Endothelial cell (in vitro differentiated cells): ENCODE data around the gene VPS13D. TPM values are rescaled to one million over a fixed set of nuclear protein-coding genes. Genes with fewer than 3 reads are reported as not detected.

Source experiments
- DNase-seq: peaks from one replicate; pipeline ENCODE4 v3.0.0; 2021; ENCODE audit warnings: low spot score
- H3K27ac Mint-ChIP-seq: one replicate; pipeline ENCODE4 v1.8.0; 2021; ENCODE audit warnings: mixed read lengths, inconsistent platforms; ENCODE audit not compliant: unreplicated experiment
- H3K27me3 Mint-ChIP-seq: one replicate; pipeline ENCODE4 v1.8.0; 2021; ENCODE audit warnings: mild to moderate bottlenecking, moderate library complexity, mixed read lengths, inconsistent platforms; ENCODE audit not compliant: unreplicated experiment
- H3K36me3 Mint-ChIP-seq: one replicate; pipeline ENCODE4 v1.8.0; 2021; ENCODE audit warnings: mild to moderate bottlenecking, low read depth, mixed read lengths, inconsistent platforms; ENCODE audit not compliant: unreplicated experiment
- H3K4me1 Mint-ChIP-seq: one replicate; pipeline ENCODE4 v1.8.0; 2021; ENCODE audit warnings: mild to moderate bottlenecking, mixed read lengths, inconsistent platforms; ENCODE audit not compliant: unreplicated experiment
- H3K4me3 Mint-ChIP-seq: one replicate; pipeline ENCODE4 v1.8.0; 2021; ENCODE audit warnings: mild to moderate bottlenecking, mixed read lengths, inconsistent platforms; ENCODE audit not compliant: unreplicated experiment
- H3K9me3 Mint-ChIP-seq: one replicate; pipeline ENCODE4 v1.8.0; 2021; ENCODE audit warnings: mixed read lengths, inconsistent platforms; ENCODE audit not compliant: unreplicated experiment
- total RNA-seq: library from RNA; stranded (reverse); fragmentation: NEBNext Ultra II Directional; extraction: Animal tissue kit (Norgen Biotek cat#: 25700); gene quantifications from one replicate; pipeline ENCODE4 v1.2.1, GENCODE V29; 2021; ENCODE audit not compliant: unreplicated experiment
- TF ChIP-seq, protein P1 (sequence below): fragments of 200-600 bp; sonication (generic); IDR thresholded peaks from one replicate; pipeline ENCODE4 v1.5.0; 2021; ENCODE audit warnings: antibody characterized with exemption; ENCODE audit not compliant: unreplicated experiment

The VPS13D gene
- total RNA-seq, 1 donor from 2014 or later = 37.8 TPM

GRCh38 chr1:12201352-12202189 lies 28.3 kb upstream of the VPS13D start:
- TF ChIP-seq, protein P1, sequence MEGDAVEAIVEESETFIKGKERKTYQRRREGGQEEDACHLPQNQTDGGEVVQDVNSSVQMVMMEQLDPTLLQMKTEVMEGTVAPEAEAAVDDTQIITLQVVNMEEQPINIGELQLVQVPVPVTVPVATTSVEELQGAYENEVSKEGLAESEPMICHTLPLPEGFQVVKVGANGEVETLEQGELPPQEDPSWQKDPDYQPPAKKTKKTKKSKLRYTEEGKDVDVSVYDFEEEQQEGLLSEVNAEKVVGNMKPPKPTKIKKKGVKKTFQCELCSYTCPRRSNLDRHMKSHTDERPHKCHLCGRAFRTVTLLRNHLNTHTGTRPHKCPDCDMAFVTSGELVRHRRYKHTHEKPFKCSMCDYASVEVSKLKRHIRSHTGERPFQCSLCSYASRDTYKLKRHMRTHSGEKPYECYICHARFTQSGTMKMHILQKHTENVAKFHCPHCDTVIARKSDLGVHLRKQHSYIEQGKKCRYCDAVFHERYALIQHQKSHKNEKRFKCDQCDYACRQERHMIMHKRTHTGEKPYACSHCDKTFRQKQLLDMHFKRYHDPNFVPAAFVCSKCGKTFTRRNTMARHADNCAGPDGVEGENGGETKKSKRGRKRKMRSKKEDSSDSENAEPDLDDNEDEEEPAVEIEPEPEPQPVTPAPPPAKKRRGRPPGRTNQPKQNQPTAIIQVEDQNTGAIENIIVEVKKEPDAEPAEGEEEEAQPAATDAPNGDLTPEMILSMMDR = no peak
- Mint-ChIP-seq H3K27me3 (peaks cover 5% of the 10 kb centered on the region), H3K4me3 (no peak overlapping the region), H3K4me1 (no peaks in the 10 kb centered on the region), H3K36me3 (peaks cover 25% of the 10 kb centered on the region), H3K27ac (no peak overlapping the region), H3K9me3 (no peaks in the 10 kb centered on the region)
- no peak for DNase-seq

DNA sequence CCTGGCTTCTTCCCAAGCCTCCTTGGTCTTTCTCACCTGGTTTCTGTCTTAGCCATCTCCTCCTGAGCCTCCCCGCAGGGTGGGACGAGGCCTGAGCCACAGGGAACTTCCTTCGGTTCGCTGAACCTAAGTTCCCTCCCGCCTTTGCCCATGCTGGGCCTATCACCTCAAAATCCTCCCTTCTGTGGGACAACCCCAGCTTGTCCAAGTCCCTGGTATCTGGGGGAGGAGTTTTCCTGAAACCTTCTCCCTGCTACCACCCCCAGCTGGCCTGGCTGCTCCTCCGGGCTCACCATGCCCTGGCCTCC lies 27.7 kb upstream of the VPS13D start:
- no peak overlapping the region for H3K27ac Mint-ChIP-seq
- H3K9me3 Mint-ChIP-seq = no peaks in the 10 kb centered on the region
- peaks cover 25% of the 10 kb centered on the region for H3K36me3 Mint-ChIP-seq
- H3K4me3 Mint-ChIP-seq = peak overlapping the region; percentile 60
- TF ChIP-seq, protein P1 = no peak
- peaks cover 5% of the 10 kb centered on the region for H3K27me3 Mint-ChIP-seq
- no peak for DNase-seq
- no peaks in the 10 kb centered on the region for H3K4me1 Mint-ChIP-seq

GRCh38 chr1:12202577-12202976 lies 27.3 kb upstream of the VPS13D start:
- DNase-seq = no peak
- Mint-ChIP-seq H3K36me3 (peaks cover 25% of the 10 kb centered on the region), H3K4me1 (no peaks in the 10 kb centered on the region), H3K4me3 (peak overlapping the region; percentile 60), H3K9me3 (no peaks in the 10 kb centered on the region), H3K27ac (no peak overlapping the region), H3K27me3 (peaks cover 5% of the 10 kb centered on the region)
- TF ChIP-seq, protein P1 = no peak

- H3K27me3 Mint-ChIP-seq = peaks cover 12% of the 10 kb centered on the region
- H3K9me3 Mint-ChIP-seq = no peaks in the 10 kb centered on the region
- TF ChIP-seq, protein P1 = no peak
- H3K4me3 Mint-ChIP-seq = no peak overlapping the region
- peaks cover 7% of the 10 kb centered on the region for H3K4me1 Mint-ChIP-seq
- DNase-seq = no peak
- no peak overlapping the region for H3K27ac Mint-ChIP-seq
- H3K36me3 Mint-ChIP-seq = peaks cover 21% of the 10 kb centered on the region
These were observed 26.4 kb upstream of the VPS13D start for GRCh38 chr1:12203216-12204007.

DNA sequence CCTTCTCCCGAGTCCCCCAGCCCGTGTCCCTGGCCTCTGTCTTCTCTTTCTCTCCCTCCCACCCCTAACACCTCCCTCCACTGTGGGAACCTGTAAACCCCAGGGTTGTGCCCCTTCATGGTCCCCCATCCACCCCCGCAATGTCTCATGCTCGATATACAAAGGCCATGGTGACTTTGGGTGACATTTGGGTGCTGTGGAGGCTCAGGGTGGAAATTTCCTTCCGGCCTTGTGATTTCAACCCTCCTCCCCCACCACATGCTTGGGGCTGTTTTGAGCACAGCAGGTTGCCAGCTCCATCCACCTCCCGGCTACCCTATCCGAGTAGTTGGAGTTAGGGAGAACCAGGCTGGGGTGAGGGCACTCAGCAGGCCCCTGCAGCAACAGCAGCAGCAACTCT lies 25.7 kb upstream of the VPS13D start:
- no peak for DNase-seq
- peaks cover 13% of the 10 kb centered on the region for H3K4me1 Mint-ChIP-seq
- no peak overlapping the region for H3K4me3 Mint-ChIP-seq
- H3K36me3 Mint-ChIP-seq = peaks cover 21% of the 10 kb centered on the region
- H3K27ac Mint-ChIP-seq = no peak overlapping the region
- H3K9me3 Mint-ChIP-seq = no peaks in the 10 kb centered on the region
- TF ChIP-seq, protein P1 = no peak
- peaks cover 12% of the 10 kb centered on the region for H3K27me3 Mint-ChIP-seq
